Right ventricle myocardium superior (tissue), 1 donor: ENCODE data around the gene CEP72. TPM values are rescaled to one million over a fixed set of nuclear protein-coding genes. Genes with fewer than 3 reads are reported as not detected.
A peak's percentile ranks its signal among the peaks of the same experiment; 100 is the strongest.
"Not testable (repeated sequence)": the region's sequence is repeated elsewhere in the genome, so short reads cannot be mapped to it uniquely, and the experiment has no call there.

Source experiments
- ATAC-seq: fragments of 200-7000 bp; cut with Tn5 transposase; one replicate; pipeline ENCODE4 v1.9.1; 2020; ENCODE audit warnings: mild to moderate bottlenecking; ENCODE audit not compliant: poor library complexity
- DNase-seq: peaks from one replicate; pipeline ENCODE4 v3.0.0-alpha.2; 2020
- intact Hi-C: fragments of 100-400 bp; cut with DNase I; formaldehyde crosslinking; loops from one replicate; pipeline ENCODE4 v1.11.2; 2022
- total RNA-seq: library from RNA; stranded (reverse); fragmentation: NEBNext Ultra II Directional; extraction: Animal tissue kit (Norgen Biotek cat#: 25700); gene quantifications from one replicate; pipeline ENCODE4 v1.2.1, GENCODE V29; 2021
- donor health status: DM: no; HTN: yes; CAD: no; lungs with severe emphysema.

Gene CEP72
- total RNA-seq, 1 donor from 2014 or later, result 1.7 TPM

DNA sequence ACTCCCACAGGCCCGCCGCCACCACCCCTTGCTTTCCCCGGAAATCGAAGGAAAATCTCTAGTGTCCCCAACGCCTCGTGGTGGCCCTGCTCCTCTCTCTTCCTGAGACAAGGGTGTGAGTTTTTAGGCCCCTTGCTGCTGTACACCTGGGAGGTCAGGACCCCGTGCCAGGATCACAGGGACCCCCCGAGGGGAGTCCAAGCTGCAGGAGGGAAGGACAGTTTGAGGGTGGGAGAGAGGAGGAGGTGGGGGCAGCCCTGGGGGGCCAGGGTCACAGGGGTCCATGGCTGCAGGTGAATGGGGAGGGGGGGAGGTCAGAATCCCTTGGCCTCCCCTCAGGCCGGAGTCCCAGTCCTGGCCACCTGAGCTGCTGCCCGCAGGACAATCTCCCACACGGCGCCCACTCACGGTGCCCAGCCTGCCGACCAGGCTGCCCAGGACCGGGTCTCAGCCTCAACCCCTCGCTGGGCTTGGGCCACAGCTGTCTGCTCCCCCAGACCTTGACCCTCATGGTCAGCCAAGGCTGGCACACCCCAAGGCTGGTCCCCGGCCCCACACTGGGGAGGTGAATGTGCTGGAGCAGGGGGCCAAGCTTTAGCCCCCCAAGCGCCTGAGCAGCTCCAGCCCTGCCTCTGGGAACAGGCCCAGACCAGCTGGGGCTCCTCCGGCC is 61.2 kb downstream of the CEP72 start:
- intact Hi-C loops, result loop anchor here (2.0 kb wide), 1 partner anchor 232 kb away; no protein-coding TSS in a partner anchor
- DNase-seq (peak; percentile 27), ATAC-seq (no peak)

DNA sequence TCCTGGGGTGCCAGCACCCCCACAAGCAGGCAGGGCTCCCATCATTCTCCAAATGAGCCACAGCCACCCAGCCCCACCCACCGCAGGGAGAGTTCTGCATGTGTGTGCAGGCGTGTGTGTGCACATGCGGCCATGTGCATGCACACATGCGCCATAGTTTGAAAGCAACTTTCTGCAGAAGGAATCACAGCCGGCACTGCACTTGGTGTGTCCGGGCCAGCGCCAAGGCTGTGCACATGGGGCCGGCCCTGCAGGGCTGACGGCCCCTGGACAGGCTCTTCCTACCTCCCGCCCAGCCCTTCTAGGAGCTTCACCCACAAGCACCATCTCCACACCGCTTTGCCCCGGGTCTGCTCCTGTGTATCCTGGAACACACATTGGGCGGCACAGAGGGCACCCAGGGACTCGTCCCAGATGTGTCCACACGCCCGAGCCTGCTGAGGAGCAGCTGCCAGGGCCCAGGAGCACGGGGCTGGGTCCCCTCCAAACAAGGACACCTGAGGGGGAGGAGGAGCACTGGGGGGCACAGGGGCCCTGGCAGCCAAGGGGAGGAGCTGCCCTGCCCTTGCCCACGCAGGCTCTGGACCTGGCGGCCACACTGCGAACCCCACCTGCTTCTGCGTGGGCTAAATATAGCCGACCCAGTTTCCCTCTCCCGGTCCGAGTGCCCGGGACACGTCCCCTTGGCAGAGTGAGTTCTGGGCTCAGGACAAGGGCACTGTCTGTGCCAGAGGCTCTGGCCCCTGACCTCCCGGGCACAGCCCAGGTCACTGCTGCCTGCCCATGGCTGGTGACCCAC is 61.9 kb downstream of the CEP72 start:
- intact Hi-C loops, result loop anchor here (2.0 kb wide), 1 partner anchor 231 kb away; no protein-coding TSS in a partner anchor
- DNase-seq (peak; percentile 73), ATAC-seq (peak; percentile 67)

DNA sequence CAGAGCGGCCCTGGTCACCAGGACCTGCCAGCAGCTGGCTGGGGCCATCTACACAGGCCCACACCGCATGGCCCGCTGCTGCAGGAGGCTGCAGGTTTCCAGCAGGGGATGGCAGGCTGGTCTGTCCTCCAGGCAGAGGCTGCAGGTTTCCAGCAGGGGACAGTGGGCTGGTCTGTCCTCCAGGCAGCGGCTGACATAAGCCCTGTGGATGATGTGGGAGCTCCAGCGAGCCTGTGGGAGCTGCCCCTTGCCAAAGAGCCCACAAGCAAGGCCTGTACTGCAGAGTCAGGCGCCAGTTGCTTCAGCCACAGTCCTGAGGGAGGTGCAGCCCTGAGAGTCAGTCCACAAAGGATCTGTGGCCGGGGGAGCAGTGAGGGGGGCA is 62.5 kb downstream of the CEP72 start:
- peak; percentile 15 for ATAC-seq
- intact Hi-C loops, result no loop called here
- peak; percentile 57 for DNase-seq

DNA sequence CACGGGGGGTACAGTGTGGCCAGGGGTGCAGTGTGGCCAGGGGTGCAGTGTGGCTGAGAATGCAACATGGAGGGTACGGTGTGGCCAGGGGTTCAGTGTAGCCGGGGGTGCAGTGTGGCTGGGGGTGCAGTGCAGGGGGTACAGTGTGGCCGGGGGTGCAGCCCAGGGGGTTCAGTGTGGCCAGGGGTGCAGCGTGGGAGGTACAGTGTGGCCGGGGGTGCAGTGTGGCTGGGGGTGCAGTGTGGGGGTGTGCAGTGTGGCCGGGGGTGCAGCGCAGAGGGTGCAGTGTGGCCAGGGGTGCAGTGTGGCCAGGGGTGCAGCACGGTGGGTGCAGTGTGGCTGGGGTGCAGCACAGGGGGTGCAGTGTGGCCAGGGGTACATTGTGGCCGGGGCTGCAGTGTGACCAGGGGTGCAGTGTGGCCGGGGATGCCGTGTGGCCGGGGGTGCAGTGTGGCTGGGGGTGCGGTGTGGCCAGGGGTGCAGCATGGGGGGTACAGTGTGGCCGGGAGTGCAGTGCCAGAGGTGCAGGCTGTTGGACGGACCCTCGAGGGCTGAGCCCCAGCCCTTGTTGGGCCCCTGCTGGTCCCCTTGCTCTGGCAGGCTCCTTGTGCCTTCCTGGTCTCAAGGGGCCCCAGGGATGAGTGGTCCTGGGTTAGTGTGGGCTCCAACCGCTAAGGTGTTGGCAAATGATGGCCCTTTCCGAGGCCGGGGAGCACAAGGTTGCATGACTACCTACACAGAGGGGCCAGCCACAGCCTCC is 63.2 kb downstream of the CEP72 start:
- ATAC-seq (no peak), DNase-seq (peak; percentile 31)
- intact Hi-C loops, result no loop called here

DNA sequence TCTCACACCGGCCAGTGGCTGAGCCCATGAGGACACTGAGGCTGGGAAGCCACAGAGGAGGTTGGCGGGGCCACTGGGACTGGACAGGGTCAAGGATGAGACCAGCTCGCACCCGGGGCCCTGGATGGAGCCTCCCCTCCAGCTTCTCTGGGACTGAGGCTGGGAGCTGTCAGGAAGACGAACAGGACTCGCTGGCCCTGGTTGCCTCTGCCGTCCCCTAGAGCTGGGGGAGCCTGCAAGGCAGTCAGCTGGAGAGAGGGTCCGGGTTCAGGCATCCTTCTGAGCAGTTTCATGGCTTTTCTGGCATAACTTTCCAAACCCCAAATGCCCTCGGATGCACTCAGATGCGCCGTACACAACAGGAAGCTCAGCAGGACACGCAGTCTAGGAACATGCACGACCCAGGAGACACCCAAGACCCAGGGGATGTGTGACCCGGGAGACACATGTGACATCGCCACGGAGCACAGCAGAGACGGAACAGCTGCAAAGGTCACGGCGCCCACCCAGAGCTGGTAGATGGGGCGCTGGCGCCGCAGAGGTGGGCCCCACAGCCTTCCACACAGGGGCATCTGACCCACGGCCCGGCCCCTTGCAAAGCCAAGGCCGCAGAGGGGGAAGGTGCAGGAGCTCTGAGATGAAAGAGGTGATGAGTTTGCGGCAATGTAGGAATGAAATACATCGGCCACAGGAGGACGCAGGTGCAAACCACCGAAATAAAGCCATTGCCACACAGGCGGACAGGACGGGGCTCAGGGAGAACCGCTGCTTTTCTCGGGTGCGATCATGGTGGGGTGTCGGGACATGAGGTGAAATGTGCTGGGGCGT is 63.9 kb downstream of the CEP72 start:
- no peak for ATAC-seq
- intact Hi-C loops, result no loop called here
- peak; percentile 37 for DNase-seq

DNA sequence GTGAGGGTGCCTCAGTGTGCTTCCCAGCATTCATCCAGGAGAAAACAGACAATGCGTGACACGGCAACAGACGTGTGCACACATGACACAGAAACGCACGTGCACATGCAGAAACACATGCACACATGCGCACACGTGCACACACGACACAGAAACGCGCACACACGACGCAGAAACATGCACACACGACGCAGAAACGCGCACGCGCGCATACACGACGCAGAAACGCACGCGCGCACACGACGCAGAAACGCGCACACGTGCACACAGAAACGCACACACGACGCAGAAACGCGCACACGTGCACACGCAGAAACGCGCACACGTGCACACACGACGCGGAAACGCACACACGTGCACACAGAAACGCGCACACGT is 64.5 kb downstream of the CEP72 start:
- ATAC-seq (no peak), DNase-seq (peak; percentile 35)
- intact Hi-C loops, result no loop called here

DNA sequence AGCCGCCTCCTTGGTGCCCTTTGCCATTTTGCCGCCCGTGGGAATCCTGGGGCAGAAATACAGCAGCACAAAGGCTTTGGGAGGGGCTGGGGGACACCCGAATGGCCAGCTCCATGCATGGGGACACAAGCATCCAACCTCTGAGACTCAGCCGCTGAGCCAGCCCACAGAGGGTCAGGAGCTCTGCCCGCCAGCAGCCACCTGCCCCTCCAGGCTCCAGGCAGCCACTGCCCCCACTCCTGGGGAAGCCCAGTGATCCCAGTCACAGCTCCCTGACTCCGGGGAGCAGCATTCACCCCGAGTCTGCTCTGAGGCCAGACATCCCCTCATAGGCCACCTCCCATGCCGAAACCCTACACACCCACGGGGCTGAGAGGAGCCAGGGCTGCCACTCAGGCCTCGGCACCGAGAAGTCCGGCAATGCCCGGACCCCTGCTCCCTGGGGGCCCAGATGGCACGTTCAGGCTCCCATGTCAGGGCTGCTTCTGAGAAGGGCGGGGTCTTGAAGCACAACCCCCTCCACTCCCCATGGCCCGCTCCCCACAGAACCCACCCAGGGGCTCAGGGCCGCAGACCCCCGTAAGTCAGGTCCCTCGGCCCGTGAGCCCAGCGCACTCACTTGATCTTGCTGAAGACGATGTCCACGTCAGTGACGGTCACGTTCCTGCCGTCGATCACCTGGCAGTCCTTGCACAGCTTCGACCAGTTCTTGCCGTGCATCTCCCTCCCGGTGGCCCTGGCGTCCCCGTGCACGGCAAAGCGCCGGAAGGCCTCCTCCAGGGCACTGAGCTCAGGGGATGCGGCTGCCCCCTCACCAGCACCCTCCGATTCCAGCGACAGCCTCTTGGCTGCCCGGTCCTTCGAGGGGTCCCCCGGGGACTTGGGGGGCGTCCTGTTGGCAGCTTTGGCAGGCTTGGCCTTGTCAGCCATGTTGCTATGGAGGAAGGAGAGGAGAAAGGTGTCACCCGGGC is 65.3 kb downstream of the CEP72 start:
- DNase-seq (peak; percentile 38), ATAC-seq (no peak)
- intact Hi-C loops, result no loop called here

DNA sequence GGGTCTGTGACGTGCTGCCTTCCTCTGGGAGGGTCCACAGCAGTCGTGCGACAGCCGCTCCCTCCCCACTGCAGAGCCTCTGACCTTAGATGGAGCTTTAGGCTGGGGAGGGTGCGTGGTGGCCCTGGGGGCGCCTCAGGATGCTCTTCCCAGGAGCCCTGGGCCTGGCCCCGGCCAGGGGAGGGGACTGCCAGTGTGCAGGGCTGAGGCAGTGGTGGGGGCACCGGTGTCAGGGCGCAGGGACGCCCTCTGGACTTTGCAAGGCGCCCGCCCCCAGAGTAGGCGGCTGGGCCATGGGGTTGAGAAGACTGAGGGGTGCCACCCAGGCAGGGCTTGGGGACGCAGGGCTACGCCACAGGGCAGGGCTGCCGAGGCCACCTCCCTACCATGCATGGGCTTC is 66.4 kb downstream of the CEP72 start:
- peak; percentile 19 for DNase-seq
- ATAC-seq, intact Hi-C loops: not testable (repeated sequence)

DNA sequence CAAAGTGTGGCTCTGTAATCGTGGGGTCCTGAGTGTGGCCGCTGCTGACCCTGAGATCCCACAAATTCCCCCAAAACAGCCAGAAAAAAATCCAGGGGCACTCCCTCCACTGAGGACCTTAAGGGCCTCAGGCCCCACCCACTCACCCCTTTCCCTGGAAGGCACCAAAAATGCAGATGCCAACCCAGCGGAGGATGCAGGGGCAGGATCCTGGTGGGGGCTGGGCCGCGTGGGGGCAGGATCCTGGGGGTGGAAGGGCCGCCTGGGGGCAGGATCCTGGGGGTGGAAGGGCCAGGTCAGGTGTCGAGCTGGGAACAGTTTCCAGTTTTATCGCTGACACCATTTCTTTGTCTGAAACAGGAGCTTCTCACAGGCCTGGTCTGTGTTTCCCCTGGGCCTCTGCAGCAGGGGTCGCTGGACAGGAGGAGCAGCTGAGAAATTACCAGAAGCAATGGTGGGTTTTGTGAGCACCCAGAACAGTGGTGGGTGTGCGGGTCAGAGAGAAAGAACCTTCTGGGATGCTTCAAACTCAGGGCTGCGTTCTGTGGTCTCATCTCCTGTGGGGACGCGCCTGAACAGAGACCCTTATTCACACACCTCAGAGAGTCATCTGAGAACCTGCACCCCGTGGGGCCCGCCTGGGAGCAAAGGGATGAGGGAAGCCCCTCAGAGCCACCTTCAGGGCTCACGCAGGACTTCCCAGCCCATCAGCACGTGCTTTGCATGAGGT is 67.2 kb downstream of the CEP72 start:
- not testable (repeated sequence) for ATAC-seq, DNase-seq

DNA sequence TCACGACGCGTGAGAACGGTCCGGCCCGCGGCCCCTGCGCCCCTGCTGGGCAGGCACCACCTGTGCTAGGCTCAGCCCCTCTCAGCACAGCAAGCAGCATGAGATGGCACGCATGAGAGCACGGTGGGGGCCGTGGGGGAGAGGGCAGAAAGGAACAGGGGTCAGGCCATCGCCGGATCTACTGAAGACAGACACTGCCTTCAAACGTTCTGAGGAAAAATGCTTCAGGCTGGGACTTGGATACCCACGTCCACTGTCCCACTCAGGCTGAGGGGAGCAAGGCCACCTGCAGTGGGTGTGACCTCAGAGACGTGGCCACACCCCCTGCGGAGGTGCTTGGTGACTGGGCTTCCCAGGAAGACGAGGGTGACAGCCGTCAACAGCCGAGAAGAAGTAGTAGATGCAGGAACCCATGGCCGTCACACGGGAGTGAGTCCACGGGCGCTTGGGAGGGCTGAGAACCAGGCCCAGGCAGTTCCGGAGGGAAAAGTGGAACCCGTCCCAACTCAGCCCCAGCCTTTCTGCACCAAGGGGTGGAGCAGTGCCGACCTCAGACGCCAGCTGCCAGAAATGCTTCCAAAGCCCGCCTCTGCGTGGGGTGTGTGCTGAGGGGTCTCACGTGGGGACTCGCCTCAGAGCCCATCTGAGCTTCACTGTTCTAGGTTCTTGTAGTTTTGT is 68.1 kb downstream of the CEP72 start:
- ATAC-seq, intact Hi-C loops, DNase-seq: not testable (repeated sequence)

More for the DNA sequence above, 67.2 kb downstream of the CEP72 start:
- intact Hi-C loops, result not testable (repeated sequence)

DNA sequence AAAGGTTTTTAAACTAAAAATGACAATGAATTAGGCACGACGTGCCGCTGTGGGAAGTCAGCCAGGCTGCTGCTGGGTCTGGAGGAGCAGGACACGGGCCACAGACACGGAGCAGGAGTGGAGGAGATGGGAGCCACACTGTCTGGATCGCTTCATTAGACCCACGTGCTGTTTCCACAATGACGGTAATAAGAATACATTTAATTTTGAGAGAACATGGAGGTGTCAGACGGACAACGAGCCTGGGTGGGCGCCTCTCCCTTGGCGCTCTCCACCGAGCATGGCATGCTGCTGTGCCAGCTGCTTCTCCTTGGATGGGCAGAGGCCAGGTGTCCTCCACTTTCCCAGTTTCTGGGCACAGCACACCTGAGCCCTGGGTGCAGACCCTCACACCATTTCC is 68.7 kb downstream of the CEP72 start:
- intact Hi-C loops, ATAC-seq: not testable (repeated sequence)

DNA sequence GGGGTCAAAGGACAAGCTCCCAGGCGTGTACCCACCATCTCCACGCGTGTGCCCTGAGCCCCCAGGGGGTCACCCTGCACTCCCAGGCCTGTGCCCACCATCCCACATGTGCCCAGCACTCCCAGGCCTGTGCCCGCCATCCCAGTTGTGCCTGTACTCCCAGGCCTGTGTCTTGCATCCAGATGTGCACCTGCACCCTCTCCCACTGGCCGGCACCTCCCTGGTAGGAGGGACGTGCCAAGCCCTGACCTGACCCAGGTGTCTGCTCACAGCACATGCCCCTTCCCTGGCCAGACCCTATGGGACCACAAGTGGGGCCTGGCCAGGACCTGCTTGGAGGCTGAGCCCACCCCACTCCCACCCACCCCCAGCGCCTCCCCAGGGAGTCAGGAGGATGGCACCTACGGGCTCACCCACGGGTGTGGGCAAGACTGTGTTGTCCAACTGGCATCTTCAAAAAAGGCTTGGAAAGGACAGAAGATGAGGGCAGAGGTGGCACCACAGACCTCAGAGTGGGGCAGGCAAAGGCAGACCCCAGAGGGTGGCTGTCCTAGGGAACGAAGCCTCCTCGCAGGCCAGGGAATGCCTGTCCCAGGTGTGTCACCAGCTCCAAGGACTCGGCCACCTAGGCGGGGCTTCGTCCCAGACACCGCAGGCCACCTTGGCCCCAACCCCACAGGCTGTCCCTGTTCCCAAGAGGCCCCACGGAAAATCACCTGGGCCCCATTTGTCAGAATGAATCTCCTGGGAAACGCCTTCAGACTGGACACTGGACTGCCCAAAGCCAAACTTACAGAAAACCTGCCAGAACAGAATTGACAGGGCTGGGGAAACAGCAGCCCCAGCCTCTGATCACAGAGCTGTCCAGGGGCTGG is 69.4 kb downstream of the CEP72 start:
- intact Hi-C loops, DNase-seq, ATAC-seq: not testable (repeated sequence)

More for the DNA sequence above, 68.7 kb downstream of the CEP72 start:
- DNase-seq, result not testable (repeated sequence)

DNA sequence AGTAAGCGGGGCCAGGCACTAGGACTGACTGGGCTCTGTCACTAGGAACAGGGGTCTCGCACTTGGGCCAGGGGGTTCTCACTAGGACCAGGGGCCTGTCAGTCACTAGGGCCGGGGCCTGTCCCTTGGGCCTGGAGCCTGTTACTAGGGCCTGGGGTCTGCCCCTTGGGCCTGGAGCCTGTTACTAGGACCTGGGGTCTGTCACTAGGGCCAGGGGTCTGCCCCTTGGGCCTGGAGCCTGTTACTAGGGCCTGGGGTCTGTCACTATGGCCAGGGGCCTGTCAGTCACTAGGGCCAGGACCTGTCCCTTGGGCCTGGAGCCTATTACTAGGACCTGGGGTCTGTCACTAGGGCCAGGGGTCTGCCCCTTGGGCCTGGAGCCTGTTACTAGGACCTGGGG is 70.1 kb downstream of the CEP72 start:
- intact Hi-C loops, ATAC-seq, DNase-seq: not testable (repeated sequence)

DNA sequence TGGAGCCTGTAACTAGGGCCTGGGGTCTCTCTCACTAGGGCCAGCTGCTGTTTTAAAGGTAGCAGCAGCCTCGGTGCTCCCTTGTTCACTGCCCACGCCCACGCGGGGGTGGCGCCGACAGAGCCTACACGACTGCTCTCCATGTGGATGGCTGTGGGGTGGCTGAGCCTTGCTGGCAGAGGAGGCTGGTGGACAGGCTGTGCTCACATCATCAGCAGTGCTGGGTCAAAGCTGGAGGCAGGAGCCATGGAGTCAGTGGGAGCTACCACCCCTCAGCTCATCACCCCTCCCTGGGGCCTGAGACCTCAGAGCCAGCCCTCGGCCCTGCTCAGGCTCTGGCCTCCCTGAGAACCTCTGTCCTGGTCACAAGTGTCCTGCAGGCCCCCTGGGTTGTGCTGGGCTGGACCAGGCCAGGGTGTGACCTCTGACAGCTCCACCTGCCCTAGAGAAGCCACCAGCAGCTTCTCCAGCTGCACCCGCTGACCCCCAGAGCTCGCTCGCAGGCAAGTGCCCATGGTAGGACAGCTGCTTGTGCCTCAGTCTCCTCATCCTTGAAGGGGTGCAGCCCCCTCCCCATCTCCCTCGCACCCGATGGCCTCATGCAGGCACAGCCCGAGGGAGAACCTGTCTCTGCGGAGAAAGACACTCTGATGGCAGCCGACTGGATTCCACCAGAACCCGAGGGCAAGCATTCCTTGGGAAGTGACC is 70.7 kb downstream of the CEP72 start:
- intact Hi-C loops, DNase-seq, ATAC-seq: not testable (repeated sequence)
